ENCODE measurements around the gene KIF21A. TPM values are rescaled to one million over a fixed set of nuclear protein-coding genes. Genes with fewer than 3 reads are reported as not detected.

The KIF21A gene
- polyA plus RNA-seq, 1 of the 3 experiments (the other 2 are of a cell fraction) = 3.6 TPM

- TF ChIP-seq GATA2 (CRISPR knock-in tag; IDR thresholded peaks at IDR 0.05) (peak; percentile 40; the same call in 1 of the 2 replicates), RCOR1 (IDR thresholded peaks at IDR 0.05; ENCODE audit: low read length) (peak; percentile 11; the same call in 1 of the 2 replicates), FOXJ3 (CRISPR knock-in tag; IDR thresholded peaks at IDR 0.05) (no peak), RAD21 (IDR thresholded peaks at IDR 0.05; ENCODE audit: low read length) (no peak), EZH2phosphoT487 (IDR thresholded peaks at IDR 0.05; ENCODE audit: borderline replicate concordance, low read depth) (no peak), ELF1 (IDR thresholded peaks at IDR 0.05) (no peak), FOSL2 (IDR thresholded peaks at IDR 0.05; ENCODE audit: borderline replicate concordance, low read depth) (no peak)
- TF ChIP-seq, protein P1, sequence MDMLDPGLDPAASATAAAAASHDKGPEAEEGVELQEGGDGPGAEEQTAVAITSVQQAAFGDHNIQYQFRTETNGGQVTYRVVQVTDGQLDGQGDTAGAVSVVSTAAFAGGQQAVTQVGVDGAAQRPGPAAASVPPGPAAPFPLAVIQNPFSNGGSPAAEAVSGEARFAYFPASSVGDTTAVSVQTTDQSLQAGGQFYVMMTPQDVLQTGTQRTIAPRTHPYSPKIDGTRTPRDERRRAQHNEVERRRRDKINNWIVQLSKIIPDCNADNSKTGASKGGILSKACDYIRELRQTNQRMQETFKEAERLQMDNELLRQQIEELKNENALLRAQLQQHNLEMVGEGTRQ (IDR thresholded peaks at IDR 0.05; ENCODE audit: borderline replicate concordance, low read depth, low read length) = no peak
- TF ChIP-seq, protein P2, sequence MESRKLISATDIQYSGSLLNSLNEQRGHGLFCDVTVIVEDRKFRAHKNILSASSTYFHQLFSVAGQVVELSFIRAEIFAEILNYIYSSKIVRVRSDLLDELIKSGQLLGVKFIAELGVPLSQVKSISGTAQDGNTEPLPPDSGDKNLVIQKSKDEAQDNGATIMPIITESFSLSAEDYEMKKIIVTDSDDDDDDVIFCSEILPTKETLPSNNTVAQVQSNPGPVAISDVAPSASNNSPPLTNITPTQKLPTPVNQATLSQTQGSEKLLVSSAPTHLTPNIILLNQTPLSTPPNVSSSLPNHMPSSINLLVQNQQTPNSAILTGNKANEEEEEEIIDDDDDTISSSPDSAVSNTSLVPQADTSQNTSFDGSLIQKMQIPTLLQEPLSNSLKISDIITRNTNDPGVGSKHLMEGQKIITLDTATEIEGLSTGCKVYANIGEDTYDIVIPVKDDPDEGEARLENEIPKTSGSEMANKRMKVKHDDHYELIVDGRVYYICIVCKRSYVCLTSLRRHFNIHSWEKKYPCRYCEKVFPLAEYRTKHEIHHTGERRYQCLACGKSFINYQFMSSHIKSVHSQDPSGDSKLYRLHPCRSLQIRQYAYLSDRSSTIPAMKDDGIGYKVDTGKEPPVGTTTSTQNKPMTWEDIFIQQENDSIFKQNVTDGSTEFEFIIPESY (IDR thresholded peaks at IDR 0.05; ENCODE audit: borderline replicate concordance, low read depth) = no peak
Measured at GRCh38 chr12:39413836-39414771, 28.8 kb downstream of the KIF21A start (continued).

DNA sequence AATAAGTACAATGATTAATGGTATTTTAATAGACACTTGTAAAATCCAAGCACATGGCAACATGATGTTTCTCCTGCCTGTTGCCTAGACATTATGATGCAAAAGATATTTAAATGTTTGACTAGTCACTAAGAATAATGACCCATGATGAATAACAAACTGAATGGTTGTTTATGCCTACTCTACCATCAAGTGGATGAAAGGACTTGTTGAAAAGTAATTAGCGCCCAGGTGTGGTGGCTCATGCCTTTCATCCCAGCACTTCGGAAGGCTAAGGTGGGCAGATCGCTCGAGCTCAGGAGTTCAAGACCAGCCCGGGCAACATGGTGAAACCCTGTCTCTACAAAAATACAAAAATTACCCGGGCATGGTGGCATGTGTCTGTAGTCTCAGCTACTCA is 30.7 kb downstream of the KIF21A start:
- Histone ChIP-seq H3F3A (replicated peaks; ENCODE audit: insufficient read depth) (no peaks in the 10 kb centered on the region), H3K27ac (ENCODE audit: low read depth in 2 of 2, low read length in 1 of 2) (no peak overlapping the region), H2AFZ (ENCODE audit: low read depth) (no peak overlapping the region), H3K36me3 (replicated peaks in 1 of 2; ENCODE audit: control insufficient read depth in 1 of 2, insufficient read depth in 2 of 2, low read length in 1 of 2) (no peaks in the 10 kb centered on the region), H3K9me2 (no peaks in the 10 kb centered on the region), H3K9me3 (no peaks in the 10 kb centered on the region), H3K4me3 (ENCODE audit: low read depth in 2 of 2, low read length in 1 of 2) (no peak overlapping the region), H3K4me2 (no peak overlapping the region), H4K20me1 (ENCODE audit: insufficient read depth) (no peaks in the 10 kb centered on the region), H3K4me1 (ENCODE audit: control insufficient read depth in 1 of 2, insufficient read depth in 2 of 2, low read depth in 1 of 2, low read length in 1 of 2) (peaks cover 0 to 18% of the 10 kb centered on the region in 2 experiments; a peak in 2 of 4 replicates), H3K9ac (no peak overlapping the region), H3K27me3 (ENCODE audit: insufficient read depth) (no peaks in the 10 kb centered on the region), H3K79me2 (ENCODE audit: insufficient read depth) (no peaks in the 10 kb centered on the region)
- ChIA-PET CTCF (no interaction called here), POLR2A (no interaction called here)
- TF ChIP-seq TCF12 (IDR thresholded peaks at IDR 0.05) = no peak
- no peak for TF ChIP-seq JUND (IDR thresholded peaks at IDR 0.05)
- no peak for TF ChIP-seq EP300 (IDR thresholded peaks at IDR 0.05; ENCODE audit: borderline replicate concordance in 1 of 2, low read depth in 1 of 2, low read length in 1 of 2)
- no peak for TF ChIP-seq FOXM1 (IDR thresholded peaks at IDR 0.05; ENCODE audit: low read depth)
- TF ChIP-seq ELF1 (IDR thresholded peaks at IDR 0.05) = no peak
- no peak for TF ChIP-seq USF1 (IDR thresholded peaks at IDR 0.05; ENCODE audit: borderline replicate concordance, low read depth)
- no peak for TF ChIP-seq POLR2AphosphoS5 (IDR thresholded peaks at IDR 0.05; ENCODE audit: low read depth, low read length)
- WGBS (ENCODE audit: low lambda C conversion rate) = 88% methylated on average over 6 of the region's 6 CpGs
- DNase-seq = no peak

Data from SK-N-SH (cell line).